ENCODE results near the gene TMOD2.

DNA sequence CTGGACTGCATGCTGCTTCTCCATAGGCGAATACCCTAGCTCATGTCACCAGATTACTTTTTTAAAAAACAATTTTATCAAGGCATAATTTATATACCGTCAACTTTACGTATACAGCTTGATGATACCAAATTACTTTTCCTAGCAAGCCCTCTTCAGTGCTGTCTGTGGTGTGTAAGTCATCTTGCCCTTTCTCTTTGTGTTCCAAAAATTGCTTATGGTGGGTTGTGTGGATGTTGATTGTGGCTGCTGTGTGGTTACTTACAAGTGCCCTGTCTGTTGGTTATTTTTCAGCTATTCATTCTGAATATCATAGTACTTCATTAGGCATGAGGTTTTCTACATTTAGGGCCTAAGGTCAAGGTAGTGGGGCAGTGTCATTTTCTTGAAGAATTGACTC, 90.9 kb downstream of the TMOD2 start:
- TF ChIP-seq EZH2phosphoT487 (IDR thresholded peaks at IDR 0.05; ENCODE audit: insufficient read depth, low read depth), result no peak
- TF ChIP-seq EZH2 (IDR thresholded peaks at IDR 0.05; ENCODE audit: insufficient read depth, poor library complexity, severe bottlenecking), result no peak
